PC-9 (cell line): ENCODE measurements around the gene CCN6.

ENCODE experiments used
- EZH2 ChIP-seq: fragments of 200-600 bp; sonication (generic); IDR thresholded peaks from 2 replicates; pipeline ENCODE4 v1.8.0; 2017; ENCODE audit warnings: antibody characterized with exemption, low read depth
- TF ChIP-seq, protein P1 (sequence below): fragments of 200-600 bp; sonication (generic); conservative IDR thresholded peaks from 2 replicates; pipeline ENCODE4 v1.6.1; 2017; ENCODE audit warnings: mixed run types, antibody characterized with exemption, mild to moderate bottlenecking, moderate library complexity

GRCh38 chr6:112007805-112008204 lies 46.1 kb upstream of the CCN6 start:
- TF ChIP-seq, protein P1, sequence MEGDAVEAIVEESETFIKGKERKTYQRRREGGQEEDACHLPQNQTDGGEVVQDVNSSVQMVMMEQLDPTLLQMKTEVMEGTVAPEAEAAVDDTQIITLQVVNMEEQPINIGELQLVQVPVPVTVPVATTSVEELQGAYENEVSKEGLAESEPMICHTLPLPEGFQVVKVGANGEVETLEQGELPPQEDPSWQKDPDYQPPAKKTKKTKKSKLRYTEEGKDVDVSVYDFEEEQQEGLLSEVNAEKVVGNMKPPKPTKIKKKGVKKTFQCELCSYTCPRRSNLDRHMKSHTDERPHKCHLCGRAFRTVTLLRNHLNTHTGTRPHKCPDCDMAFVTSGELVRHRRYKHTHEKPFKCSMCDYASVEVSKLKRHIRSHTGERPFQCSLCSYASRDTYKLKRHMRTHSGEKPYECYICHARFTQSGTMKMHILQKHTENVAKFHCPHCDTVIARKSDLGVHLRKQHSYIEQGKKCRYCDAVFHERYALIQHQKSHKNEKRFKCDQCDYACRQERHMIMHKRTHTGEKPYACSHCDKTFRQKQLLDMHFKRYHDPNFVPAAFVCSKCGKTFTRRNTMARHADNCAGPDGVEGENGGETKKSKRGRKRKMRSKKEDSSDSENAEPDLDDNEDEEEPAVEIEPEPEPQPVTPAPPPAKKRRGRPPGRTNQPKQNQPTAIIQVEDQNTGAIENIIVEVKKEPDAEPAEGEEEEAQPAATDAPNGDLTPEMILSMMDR, result no peak
- no peak for TF ChIP-seq EZH2
